ENCODE results near the gene IGF2. TPM values are rescaled to one million over a fixed set of nuclear protein-coding genes. Genes with fewer than 3 reads are reported as not detected.

IGF2 gene
- total and polyA plus RNA-seq, 2 of the 8 experiments (the other 6 are each of a cell fraction or from before 2014, with no cell fraction given), result 0.74 to 1.5 TPM

DNA sequence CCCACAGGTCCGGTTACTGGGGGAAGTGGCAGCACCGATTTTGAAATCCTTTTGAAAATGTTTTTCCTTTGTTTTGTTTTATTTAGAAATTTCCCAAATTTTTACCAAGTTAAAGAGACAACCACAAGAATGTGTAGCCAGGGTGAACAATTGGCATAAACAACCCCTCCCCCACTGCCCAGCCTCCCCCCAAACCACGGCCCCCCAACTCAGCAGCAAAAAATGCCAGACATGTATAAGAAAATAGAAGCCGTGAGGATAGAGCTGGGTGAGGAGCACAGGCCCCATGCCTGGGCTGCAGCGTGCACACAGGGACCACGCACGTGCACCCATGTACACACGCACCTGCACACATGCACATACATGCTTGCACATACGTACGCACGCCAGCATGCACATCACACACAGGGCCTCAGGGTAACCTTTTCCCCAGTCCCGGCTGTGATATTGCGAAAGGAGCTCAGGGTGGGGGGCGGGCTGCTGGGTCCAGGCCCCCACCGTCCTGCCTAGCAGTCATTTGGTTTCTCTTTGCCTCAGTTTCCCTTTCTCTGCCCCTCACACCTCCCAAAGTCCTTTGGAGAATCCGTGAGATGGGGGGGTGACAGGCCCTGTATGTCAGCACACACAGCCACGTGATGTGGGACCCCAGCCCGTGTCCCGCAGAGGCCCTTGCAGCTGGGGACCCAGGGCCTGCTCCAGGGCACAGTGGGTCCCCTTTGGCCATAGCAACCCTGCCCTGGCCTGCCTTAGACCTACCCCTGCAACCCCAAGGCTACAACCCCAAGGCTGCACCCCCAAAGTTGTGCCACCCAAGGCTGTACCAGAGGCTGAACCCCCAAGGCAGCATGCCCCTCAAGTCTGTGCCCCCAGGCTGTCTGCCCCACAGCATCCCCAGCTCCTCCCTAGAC, 42.9 kb downstream of the IGF2 start:
- Histone ChIP-seq H2AK5ac (ENCODE audit: low read depth, low read length) (0 out of 2 replicates have a peak overlapping the region, but pooled peaks have one; percentile 86), H2BK120ac (replicated peaks; ENCODE audit: low read depth, low read length) (no peak overlapping the region), H2AFZ (ENCODE audit: low read length) (0 out of 2 replicates have a peak overlapping the region, but pooled peaks have one; percentile 63), H4K8ac (ENCODE audit: extremely low read depth, insufficient read depth, low read length) (0 out of 2 replicates have a peak overlapping the region, but pooled peaks have one; percentile 62), H4K91ac (replicated peaks; ENCODE audit: insufficient read length, low read length) (peak overlapping the region; percentile 91), H2BK15ac (ENCODE audit: low read length) (peak overlapping the region; percentile 100; the same call in 1 of the 2 replicates), H3K36me3 (ENCODE audit: control insufficient read depth in 2 of 4, insufficient read depth in 4 of 4, low read length in 3 of 4) (no peaks in the 10 kb centered on the region), H3K23me2 (ENCODE audit: low read depth, low read length) (no peaks in the 10 kb centered on the region), H2BK12ac (ENCODE audit: low read depth, low read length) (peak overlapping the region; percentile 92; the same call in 1 of the 2 replicates), H3K9me3 (ENCODE audit: insufficient read depth in 2 of 2, low read depth in 1 of 2, low read length in 1 of 2) (no peaks in the 10 kb centered on the region; a peak in 1 of 4 replicates), H3K4me1 (replicated peaks in 1 of 4; ENCODE audit: control insufficient read depth in 3 of 4, insufficient read depth in 4 of 4, low read length in 3 of 4) (peaks cover 0 to 35% (median 23%) of the 10 kb centered on the region in 4 experiments; a peak in 6 of 7 replicates), H3K9ac (replicated peaks in 1 of 4; ENCODE audit: extremely low read depth in 1 of 4, low read depth in 3 of 4, low read length in 3 of 4) (no peak overlapping the region), H3K79me1 (ENCODE audit: low read depth, low read length) (no peaks in the 10 kb centered on the region), H3K23ac (ENCODE audit: insufficient read length) (no peak overlapping the region), H3K79me2 (ENCODE audit: control insufficient read depth in 1 of 2, insufficient read depth in 2 of 2, low read length in 2 of 2) (no peaks in the 10 kb centered on the region), H3K4ac (replicated peaks; ENCODE audit: insufficient read length, low read depth, low read length) (peak overlapping the region; percentile 74), H3K56ac (replicated peaks; ENCODE audit: insufficient read length, low read depth, low read length) (no peak overlapping the region), H3K18ac (ENCODE audit: extremely low read depth, low read length) (peak overlapping the region; percentile 83), H2BK20ac (ENCODE audit: low read length) (peak overlapping the region; percentile 90; the same call in 1 of the 2 replicates), H3K4me3 (ENCODE audit: extremely low read depth in 1 of 4, insufficient read depth in 2 of 4, low read depth in 3 of 4, low read length in 4 of 4) (no peak overlapping the region), H4K20me1 (replicated peaks in 1 of 2; ENCODE audit: control insufficient read depth in 1 of 2, insufficient read depth in 2 of 2, low read length in 2 of 2) (peaks cover 0 to 1% of the 10 kb centered on the region in 2 experiments), H3K27ac (ENCODE audit: low read depth, low read length) (no peak overlapping the region), H3K27me3 (replicated peaks in 1 of 4; ENCODE audit: control insufficient read depth in 3 of 4, extremely low read depth in 1 of 4, insufficient read depth in 3 of 4, low read length in 3 of 4) (peaks cover 0 to 3% (median 0%) of the 10 kb centered on the region in 4 experiments; a peak in 1 of 7 replicates), H2BK5ac (ENCODE audit: low read depth, low read length) (peak overlapping the region; percentile 75; the same call in 1 of the 2 replicates), H4K5ac (ENCODE audit: insufficient read length, low read depth, low read length) (no peak overlapping the region), H3K14ac (ENCODE audit: insufficient read length) (no peak overlapping the region), H3K4me2 (ENCODE audit: insufficient read depth in 1 of 2, low read depth in 2 of 2, low read length in 2 of 2) (0 out of 4 replicates have a peak overlapping the region, but pooled peaks of 1 of the 2 experiments have one; percentile 3)
- 94% methylated on average over 16 of the region's 19 CpGs; no CpG with 5 or more reads in 1 of the 2 experiments for WGBS, 2 experiments (ENCODE audit: extremely low coverage in 1 of 2, insufficient coverage in 1 of 2, insufficient read length in 1 of 2, insufficient replicate concordance in 2 of 2, low coverage in 1 of 2, low lambda C conversion rate in 2 of 2, missing lambda C conversion rate in 1 of 2)
- CTCF ChIA-PET (ENCODE audit: partially characterized antibody), result interaction anchor here (0.6 to 8.3 kb wide), 9 partner anchors 18 to 527 kb away, joined by 3 to 80 read pairs (median 4); no protein-coding TSS in a partner anchor
- DNase-seq (ENCODE audit: low read depth in 1 of 2, low spot score in 2 of 2) (no peak), FAIRE-seq (no peak)
- POLR2A ChIA-PET (ENCODE audit: partially characterized antibody), result interaction anchor here (0.6 to 1.5 kb wide), 2 partner anchors 24 to 41 kb away, joined by 4 to 5 read pairs; no protein-coding TSS in a partner anchor
- TF ChIP-seq TEAD4 (IDR thresholded peaks at IDR 0.05; ENCODE audit: low read depth, low read length) (no peak), CTBP2 (IDR thresholded peaks at IDR 0.05; ENCODE audit: borderline replicate concordance, insufficient read depth, insufficient read length, low read length) (no peak), RNF2 (IDR thresholded peaks at IDR 0.05; ENCODE audit: borderline replicate concordance, low read depth, low read length, missing control alignments, poor library complexity, severe bottlenecking) (no peak), SP1 (IDR thresholded peaks at IDR 0.05; ENCODE audit: low read depth, low read length) (no peak), RAD21 (IDR thresholded peaks at IDR 0.05 in 1 of 2, conservative IDR thresholded peaks at IDR 0.05 in 1 of 2; ENCODE audit: low read depth in 2 of 2, low read length in 2 of 2) (no peak)
- TF ChIP-seq, protein P1, sequence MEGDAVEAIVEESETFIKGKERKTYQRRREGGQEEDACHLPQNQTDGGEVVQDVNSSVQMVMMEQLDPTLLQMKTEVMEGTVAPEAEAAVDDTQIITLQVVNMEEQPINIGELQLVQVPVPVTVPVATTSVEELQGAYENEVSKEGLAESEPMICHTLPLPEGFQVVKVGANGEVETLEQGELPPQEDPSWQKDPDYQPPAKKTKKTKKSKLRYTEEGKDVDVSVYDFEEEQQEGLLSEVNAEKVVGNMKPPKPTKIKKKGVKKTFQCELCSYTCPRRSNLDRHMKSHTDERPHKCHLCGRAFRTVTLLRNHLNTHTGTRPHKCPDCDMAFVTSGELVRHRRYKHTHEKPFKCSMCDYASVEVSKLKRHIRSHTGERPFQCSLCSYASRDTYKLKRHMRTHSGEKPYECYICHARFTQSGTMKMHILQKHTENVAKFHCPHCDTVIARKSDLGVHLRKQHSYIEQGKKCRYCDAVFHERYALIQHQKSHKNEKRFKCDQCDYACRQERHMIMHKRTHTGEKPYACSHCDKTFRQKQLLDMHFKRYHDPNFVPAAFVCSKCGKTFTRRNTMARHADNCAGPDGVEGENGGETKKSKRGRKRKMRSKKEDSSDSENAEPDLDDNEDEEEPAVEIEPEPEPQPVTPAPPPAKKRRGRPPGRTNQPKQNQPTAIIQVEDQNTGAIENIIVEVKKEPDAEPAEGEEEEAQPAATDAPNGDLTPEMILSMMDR (IDR thresholded peaks at IDR 0.05; ENCODE audit: control extremely low read depth in 1 of 3, insufficient read depth in 1 of 3, low read depth in 1 of 3, low read length in 3 of 3), result no peak

Measured in H1 (cell line).